ENCODE measurements around the gene FAM120A.

Gene FAM120A

GRCh38 chr9:93466416-93467061, 15.1 kb downstream of the FAM120A start:
- intact Hi-C loops (cut with DNase I; ENCODE audit: low total_unique reads) = no loop called here
- Histone ChIP-seq H3K4me3 (no peak overlapping the region), H3K4me1 (peaks cover 0 to 62% (median 36%) of the 10 kb centered on the region in 4 donors), H3K9me3 (no peaks in the 10 kb centered on the region), H3K36me3 (peaks cover 0 to 5% (median 0%) of the 10 kb centered on the region in 3 donors), H3K27ac (no peak overlapping the region), H3K27me3 (no peaks in the 10 kb centered on the region)
- no peak for TF ChIP-seq CTCF (IDR thresholded peaks at IDR 0.05)
- DNase-seq = no peak

- intact Hi-C loops (cut with DNase I; ENCODE audit: low total_unique reads) = no loop called here
- Histone ChIP-seq H3K27me3 (no peaks in the 10 kb centered on the region), H3K27ac (no peak overlapping the region), H3K4me3 (no peak overlapping the region), H3K36me3 (peaks cover 0 to 6% (median 4%) of the 10 kb centered on the region in 3 donors), H3K9me3 (no peaks in the 10 kb centered on the region), H3K4me1 (peaks cover 0 to 66% (median 36%) of the 10 kb centered on the region in 4 donors)
- DNase-seq = no peak
- TF ChIP-seq CTCF (IDR thresholded peaks at IDR 0.05) = no peak
These were observed 15.6 kb downstream of the FAM120A start for GRCh38 chr9:93467062-93467416.

GRCh38 chr9:93467462-93467861, 16.0 kb downstream of the FAM120A start:
- DNase-seq = no peak
- peaks cover 0 to 6% (median 4%) of the 10 kb centered on the region in 3 donors for H3K36me3 ChIP-seq
- no peak overlapping the region for H3K4me3 ChIP-seq
- H3K9me3 ChIP-seq = no peaks in the 10 kb centered on the region
- peaks cover 0 to 70% (median 36%) of the 10 kb centered on the region in 4 donors for H3K4me1 ChIP-seq
- no peak overlapping the region for H3K27ac ChIP-seq
- no peaks in the 10 kb centered on the region for H3K27me3 ChIP-seq
- intact Hi-C loops (cut with DNase I; ENCODE audit: low total_unique reads) = no loop called here
- TF ChIP-seq CTCF (IDR thresholded peaks at IDR 0.05) = no peak

GRCh38 chr9:93468763-93469456, 17.4 kb downstream of the FAM120A start:
- Histone ChIP-seq H3K4me3 (no peak overlapping the region), H3K27me3 (no peaks in the 10 kb centered on the region), H3K4me1 (peaks cover 0 to 78% (median 36%) of the 10 kb centered on the region in 4 donors), H3K36me3 (peaks cover 0 to 6% (median 4%) of the 10 kb centered on the region in 3 donors), H3K27ac (peak overlapping the region in 1 of 2 donors; percentile 26), H3K9me3 (no peaks in the 10 kb centered on the region)
- DNase-seq = no peak
- intact Hi-C loops (cut with DNase I; ENCODE audit: low total_unique reads) = no loop called here
- TF ChIP-seq CTCF (IDR thresholded peaks at IDR 0.05) = no peak

- Histone ChIP-seq H3K27ac (no peak overlapping the region), H3K9me3 (no peaks in the 10 kb centered on the region), H3K36me3 (peaks cover 0 to 6% (median 4%) of the 10 kb centered on the region in 3 donors), H3K4me1 (peaks cover 0 to 64% (median 31%) of the 10 kb centered on the region in 4 donors), H3K4me3 (no peak overlapping the region), H3K27me3 (no peaks in the 10 kb centered on the region)
- no peak for DNase-seq
- intact Hi-C loops (cut with DNase I; ENCODE audit: low total_unique reads) = no loop called here
- TF ChIP-seq CTCF (IDR thresholded peaks at IDR 0.05) = no peak
These were observed 18.9 kb downstream of the FAM120A start for GRCh38 chr9:93470391-93470790.
